GM18498 (cell line): ENCODE data around the gene HLA-DMA.

Source experiments
- ATAC-seq: cut with Tn5 transposase; IDR thresholded peaks from one replicate; pipeline ENCODE4 v1.9.1; 2021; ENCODE audit warnings: mild to moderate bottlenecking, moderate library complexity; ENCODE audit not compliant: unreplicated experiment

Gene HLA-DMA

DNA sequence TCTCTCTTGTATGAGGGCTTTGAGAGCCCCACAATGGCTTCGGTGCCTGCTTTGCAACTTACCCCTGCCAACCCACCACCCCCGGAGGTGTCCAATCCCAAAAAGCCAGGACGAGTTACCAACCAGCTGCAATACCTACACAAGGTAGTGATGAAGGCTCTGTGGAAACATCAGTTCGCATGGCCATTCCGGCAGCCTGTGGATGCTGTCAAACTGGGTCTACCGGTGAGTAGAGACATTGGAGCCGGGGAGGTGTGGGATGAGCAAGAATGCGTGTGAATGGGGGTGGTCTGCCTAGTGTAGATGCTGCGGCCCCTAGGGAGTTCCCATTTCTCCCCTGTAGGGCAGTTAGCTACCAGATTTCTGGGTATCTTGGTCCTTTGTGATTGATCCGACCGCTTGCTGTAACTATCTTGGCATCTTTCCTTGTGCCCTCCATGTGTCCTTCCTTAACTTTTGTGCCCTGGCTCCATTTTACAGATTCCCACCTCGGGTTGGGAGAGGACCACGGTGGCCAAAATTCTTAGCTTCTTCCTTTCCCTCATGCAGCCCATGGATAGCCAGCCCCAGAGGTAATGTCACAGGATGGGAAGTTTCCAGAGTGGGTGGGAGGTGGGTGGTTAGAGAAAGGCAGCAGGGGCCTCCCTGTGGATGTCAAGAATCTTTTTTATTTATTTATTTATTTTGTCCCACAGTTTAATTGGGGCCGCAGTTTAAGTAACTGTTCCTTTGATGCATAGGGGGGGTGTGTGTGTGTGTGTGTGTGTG, 21.8 kb upstream of the HLA-DMA start:
- no peak for ATAC-seq

DNA sequence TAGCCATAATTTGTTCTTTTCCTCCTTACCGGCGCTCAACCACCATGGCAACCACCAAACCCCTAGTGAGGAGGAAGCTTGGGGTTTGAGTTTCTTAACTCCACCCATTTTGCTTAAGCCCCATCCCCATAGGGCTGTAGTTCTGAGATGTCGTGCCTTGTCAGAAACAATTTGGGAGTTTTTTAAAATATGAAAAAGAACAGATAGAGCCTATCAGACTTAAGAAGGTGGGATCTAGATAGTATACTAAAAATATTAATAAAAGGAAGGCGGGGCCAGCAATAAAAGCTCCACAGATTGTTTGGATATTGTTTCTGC, 21.1 kb upstream of the HLA-DMA start:
- no peak for ATAC-seq

DNA sequence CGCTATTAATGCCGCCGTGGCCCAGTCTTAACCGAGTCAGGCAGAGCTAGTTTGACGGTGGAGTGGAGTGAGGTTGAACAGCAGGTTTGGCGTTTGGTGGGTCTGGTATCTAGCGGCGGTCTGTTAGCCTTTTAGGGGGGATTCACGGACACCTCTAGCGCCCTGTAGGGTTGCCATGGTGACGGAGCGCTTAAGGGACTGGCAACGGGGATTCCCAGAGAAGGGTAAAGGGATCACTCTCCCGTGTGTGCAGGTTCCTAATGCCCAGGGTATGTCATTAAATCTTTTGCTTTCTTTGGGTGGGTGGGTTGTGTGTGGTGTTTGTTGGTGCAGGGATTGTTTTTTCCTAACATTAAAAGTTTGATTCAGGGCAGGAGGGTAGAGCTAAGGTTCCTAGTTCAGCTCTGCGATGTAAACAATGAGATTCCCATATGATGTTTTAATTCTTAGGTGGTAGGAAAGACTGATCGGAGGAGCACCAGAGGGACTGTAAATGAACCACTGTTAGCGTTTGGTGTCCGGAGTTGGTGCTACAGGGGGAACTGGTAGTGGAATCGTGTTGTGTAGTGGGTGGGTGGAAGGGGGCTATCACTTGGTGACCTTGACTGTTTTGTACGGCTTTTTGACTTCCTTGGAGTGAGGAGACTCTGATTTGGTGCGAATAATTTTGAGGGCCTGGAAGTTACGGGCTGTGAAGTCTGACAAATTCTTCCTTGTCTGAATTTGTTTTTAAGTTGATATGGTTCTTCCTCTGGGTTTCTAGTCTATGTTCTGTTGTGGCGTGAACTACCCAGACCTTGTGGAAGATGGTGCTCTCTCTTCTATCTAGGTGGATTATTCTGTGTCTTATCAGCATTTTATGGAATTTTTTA, 20.5 kb upstream of the HLA-DMA start:
- no peak for ATAC-seq

DNA sequence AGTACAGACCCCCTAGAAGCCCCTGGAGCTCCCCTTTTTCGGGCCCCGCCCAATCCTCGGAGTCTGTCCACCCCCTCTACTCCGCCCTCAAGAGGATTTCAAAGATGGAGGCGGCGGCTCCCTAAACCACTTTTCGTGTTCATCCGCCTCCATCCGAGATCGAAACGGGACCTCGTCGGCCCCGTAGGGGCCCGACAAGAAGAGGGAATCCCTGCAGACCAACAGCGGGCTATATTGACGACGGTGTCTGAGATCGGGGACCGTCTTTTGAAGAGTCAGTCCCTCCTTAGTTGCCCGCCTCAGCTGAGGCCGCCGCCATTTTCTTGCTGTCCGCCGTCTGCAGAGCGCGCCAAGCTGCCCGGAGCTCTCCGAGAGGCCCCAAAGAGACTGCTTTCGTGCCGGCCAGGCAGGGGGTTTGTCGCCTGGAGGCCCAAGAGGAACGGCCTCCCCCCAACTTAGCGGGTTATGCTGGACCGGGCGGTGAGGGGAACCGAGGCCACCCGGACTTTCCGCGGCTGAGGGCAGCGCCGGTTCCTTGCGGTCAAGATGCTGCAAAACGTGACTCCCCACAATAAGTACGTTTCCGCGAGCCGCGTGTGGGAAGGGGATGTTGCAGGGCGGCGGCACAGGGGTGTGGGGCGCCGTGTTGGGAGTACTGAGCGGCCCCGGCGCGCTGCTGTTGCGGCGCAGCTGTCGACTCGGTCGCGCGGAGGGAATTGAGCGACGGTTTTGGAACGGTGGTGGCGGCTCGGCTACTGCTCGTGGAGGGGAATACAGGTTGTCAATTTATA, 19.7 kb upstream of the HLA-DMA start:
- peak; percentile 1 for ATAC-seq

DNA sequence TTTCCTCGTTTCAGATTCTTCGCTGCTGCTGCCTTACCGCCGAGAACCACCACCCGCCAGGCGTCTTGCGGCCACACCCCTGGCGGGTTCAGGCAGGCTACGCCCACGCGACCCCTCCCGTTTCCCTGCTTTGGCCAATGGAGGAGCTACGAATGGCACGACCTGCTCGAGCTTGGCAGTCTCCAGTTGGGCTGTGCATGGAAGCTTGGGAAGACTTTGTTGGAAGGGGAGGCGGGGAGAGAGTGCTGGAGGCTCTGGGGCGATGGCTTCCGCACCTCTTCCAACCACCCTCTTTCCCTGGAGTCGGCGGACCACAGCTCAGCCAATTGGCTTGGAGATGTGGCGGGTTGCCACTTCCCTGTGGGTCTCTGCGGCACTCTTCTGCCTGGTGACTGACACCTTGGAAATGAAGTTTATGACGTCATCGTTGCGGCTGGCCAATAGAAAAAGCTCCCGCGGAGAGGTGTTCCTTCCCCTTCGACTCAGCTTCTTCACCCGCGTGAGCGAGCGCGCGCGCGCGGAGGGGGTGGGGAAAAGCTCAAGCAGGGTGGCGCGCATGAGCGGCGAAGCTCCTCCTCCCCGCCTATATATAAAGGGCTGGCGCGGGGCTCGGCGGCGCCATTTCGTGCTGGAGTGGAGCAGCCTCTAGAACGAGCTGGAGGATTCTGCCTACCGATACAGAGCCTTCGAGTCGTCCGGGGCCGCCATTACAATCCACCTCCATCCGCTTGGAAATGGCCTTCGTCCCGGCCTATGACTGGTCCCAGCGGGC, 18.9 kb upstream of the HLA-DMA start:
- peak; percentile 53 for ATAC-seq

DNA sequence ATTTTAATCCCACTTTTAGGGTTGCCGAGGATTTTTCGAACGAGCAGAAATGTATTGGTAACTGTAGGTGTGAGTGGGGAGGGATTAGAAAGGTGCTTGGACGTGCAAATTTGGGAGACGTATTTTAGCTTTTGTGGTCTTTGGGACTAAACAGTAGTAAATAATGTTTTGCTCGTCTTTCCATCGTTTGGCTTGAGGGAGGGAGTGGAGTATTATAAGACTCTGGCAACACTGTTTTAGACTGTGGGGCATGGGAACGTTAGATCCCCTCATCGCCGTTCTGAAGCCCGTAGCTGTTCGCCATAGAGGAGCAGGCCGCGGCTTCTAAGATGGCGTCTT, 18.3 kb upstream of the HLA-DMA start:
- no peak for ATAC-seq

DNA sequence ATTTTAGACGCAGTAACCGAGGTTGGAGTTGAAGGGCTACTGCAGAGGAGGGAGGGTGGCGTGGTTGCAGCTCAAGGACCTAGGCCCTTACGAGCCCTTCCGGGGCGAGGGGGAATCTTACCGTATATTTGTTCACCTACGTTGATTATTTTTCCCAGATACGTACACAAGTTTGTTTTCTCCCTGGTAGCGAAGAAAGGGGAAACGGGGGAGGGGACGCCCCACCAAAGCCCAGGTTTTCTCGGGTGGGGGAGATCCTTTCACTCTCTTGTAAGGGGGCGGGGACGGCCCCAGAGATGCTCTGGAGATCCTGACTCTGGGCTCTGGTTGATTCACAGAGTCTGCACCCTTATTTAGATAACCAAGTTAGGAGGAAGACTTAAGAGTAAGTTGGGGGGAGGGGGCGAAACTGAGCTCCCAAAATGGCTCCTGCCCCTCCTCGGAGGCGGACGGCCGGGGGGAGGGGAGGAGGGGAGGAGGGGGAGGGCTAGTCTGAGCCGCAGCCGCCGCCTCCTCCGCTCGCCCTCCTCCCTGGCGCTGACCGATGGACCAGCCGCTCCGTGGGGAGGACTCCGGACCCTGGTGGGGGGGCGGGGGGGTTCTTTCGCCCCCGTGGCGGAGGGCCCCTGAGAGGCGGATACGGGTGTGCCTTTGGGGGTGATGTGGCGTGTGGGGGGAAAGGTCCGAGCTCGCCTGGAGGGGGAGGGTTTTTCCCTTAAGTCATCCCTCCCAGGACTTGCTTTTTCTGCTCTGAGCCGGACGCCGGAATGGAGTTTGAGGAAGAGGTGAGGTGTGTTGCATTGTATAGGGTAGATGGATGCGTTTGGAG, 17.7 kb upstream of the HLA-DMA start:
- no peak for ATAC-seq

DNA sequence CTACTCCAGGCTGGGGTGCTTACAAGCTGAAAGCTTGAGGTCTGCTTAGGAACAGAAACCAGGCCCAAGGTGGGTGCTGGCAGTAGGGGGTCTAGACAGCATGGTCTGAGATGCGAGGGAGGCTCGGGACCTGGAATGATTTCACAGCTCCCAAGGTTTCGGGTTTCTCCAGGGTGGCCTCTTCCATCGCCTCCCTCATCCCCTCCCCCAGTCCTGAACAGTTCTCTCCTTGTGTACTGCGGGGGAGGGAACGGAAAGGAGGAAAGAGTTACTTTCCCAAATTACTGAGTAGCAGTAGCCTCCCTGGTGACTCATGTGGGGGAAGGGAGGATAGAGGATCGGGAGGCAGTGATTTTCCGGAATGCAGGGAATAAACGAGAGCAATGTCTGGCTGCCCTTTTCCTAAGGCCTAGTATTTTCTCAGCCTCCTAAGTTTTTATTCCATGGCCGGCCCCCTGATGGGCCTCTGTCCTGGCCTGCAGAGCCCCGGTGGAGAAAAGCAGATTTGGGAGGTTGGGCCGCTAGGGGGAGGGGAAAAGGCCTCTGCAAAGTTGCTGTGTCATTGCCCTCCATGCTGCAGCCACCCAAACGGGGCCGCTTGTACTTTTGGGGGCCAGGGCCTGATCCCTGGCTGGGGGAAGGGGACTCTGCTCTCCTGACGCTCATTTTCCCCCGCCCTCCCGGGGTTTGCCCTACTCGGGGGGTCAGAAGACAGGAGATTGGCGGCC, 17.0 kb upstream of the HLA-DMA start:
- ATAC-seq, result no peak

DNA sequence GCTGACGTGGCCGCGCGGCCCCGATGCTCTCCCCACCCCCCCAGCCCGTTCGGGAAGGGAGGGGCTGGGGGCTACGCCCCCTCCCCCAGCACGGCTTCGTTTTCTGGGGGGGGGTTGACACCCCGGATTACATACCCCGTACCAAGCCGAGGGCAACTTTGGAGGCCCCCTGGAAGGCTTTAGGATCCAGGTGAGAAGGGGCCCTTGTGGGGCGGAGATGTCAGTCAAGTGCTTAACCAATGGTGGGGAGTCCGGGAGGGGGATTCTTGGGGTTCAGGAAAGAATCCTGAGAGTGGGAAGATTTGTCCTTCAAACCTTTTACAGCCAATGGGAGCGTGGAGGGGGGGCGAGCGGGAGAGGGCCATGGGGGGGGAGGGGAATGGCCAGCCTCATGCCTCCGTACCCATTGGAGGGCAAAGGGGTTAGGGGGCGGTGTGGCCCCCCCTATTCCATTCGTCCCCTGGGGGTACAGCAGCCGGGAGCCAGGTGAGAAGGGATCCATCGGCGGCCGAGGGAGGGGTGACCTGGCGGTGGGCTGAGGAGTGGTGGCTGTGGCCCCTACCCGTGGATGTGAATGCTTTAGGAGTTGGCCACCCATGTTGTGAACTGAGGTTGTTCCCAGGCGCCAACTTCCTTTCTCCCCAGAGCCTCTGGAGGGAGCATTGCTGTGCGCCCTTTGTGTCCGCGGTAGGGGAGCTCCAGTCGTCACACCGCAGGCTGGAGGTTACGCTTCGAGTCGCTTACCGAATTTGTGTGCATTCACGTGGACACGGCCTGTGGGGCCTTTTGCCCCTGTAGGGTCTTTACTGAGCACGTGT, 16.2 kb upstream of the HLA-DMA start:
- no peak for ATAC-seq

DNA sequence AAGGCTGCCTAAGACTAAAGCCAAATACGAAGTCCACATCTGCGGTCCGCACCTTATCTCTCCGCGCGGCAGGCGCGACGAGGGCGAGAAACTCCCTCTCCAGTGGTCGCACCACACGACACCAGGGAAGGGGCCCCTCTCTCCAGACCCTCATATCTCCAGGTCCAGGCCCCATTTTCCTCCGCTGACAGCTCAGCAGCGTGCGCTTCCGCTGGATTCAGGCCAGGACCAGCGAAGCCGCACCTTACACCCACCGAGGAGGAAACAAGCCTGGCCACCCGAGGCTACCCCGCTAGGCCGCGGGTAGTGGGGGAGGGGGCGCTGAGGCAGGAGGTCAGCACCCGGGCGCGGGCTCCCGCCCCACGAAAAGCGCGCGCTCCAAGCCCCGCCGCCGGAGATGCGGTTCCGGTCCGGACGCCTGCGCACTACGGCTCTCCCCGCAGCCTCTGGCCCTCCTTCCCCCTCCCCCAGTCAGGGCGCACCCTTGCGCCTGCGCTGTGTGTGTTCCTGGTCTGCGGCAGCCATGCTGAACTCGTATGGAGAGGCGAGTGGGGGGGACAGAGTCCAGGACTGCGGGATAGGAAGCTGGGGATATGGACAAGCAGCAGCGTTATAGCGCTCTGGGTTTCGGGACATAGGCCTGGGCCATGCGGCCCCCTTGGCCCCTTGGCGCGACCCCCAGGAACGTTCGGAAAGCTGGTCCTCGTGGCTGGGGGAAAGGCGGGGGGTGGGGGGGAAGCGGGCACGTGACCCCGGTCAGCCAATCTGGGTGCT, 15.4 kb upstream of the HLA-DMA start, which contains the start of gene BRD2:
Gene BRD2, plus strand, starts transcription at position 502 of the 774 bp plus-strand sequence. CDS start 4,305 bp downstream, outside the sequence.
- peak; percentile 34 for ATAC-seq

DNA sequence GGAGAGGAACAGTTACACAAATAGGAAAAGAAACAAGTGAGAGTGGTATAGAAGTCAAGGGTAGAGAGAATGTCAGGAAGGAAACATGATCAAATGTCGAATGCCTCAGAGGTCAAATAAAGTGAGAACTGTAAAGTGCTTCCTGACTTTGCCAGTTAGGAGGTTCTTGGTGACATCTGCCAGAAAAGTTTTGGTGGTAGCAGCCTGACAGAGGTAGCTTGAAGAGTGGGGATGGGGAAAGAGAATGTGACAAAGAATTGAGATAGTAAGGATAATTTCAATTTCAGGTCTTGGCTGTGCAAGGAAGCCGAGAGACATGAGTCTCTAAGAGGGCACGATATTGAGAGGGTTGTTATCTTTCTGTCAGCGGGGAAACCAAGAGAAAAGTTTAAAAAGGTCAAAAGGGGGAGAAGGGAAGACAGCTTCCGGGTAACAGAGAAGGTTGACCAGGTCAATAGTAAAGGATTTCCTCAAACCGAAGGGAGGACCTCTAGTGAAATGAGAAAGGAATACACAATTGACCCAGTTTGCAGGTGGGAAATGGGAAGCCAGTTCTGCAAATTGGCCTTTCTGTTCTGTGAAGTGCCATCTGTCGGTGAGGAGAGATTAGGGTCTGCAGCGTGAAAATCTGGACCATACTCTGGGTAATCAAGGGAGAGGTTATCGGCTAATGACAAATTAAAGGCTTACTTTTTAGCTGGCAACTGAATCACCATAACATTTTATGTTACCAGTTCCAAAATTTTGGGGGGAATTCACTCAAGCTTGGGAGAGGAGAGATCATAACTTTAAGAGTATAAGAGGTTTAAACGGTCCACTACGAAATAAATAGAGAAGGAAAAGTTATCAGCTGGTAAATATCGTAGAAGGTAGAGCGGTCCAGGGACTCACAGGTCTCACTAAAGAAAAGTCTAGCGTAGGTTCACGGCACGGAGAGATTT, 14.5 kb upstream of the HLA-DMA start:
- no peak for ATAC-seq

DNA sequence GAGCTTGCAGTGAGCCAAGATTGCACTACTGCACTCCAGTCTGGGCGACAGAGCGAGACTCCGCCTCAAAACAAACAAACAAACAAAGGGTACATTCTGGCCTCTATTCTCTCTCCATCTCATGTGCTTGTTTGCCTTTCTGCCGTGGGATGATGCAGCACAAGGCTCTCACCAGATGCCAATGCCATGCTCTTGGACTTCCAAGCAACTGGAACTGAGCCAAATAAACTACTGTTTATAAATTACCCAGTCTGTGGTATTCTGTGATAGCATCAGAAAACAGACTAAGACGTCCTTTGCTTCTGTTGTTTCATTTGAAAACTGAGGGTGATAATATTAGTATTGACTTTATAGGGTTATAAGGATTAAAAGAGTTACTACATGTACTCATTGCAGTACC, 11.9 kb upstream of the HLA-DMA start:
- no peak for ATAC-seq

DNA sequence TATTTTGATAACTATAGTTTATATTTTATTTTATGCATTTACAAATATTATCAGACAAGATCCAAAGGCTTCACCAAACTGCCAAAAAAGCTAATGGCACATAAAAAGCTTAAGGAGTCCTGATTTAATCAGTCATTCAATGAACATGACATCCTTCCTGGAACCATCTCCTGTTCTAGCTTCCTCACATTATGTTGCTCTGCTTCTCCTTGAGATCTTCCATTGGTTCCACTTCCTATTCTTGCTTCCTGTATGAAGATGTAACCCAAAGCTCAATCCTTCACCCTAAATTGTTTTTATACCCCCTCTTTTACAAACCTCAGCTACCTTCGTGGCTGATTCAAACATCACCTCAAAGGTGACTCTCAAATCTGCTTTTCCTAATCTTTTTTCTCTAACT, 11.0 kb upstream of the HLA-DMA start:
- ATAC-seq, result no peak

DNA sequence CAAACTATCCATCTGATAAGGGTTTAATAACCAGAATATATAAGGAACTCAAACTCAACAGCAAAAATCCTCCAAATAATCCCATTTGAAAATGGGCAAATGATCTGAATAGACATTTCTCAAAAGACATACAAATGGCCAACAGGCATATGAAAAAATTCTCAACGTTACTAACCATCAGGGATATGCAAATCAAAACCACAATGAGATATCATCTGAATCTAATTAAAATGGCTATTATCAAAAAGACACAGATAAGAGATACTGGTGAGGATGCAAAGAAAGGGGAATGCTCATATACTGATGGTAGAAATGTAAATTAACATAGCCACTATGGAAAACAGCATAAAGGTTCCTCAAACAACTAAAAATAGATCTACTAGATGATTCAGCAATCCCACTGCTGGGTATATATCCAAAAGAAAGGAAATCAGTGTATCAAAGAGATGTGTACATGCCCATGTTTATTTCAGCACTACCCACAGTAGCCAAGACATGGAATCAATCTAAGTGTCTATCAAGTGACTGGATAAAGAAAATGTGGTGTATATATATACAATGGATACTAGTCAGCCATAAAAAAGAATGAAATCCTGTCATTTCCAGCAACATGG, 9.4 kb upstream of the HLA-DMA start:
- no peak for ATAC-seq

DNA sequence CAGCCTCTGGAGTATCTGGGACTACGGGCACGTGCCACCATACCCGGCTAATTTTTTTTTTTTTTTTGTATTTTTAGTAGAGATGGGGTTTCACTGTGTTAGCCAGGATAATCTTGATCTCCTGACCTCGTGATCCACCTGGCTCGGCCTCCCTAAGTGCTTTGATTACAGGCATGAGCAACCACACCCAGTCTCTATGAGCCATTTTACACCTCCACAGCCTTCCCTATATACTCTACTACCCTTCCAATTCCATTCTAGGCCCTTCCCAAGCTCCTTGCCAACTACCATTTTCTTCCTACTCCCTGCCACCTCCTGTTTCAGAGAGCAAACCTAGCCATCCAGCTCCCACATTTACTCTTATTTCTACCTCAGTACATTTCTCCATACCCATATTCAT, 7.7 kb upstream of the HLA-DMA start:
- ATAC-seq, result no peak

DNA sequence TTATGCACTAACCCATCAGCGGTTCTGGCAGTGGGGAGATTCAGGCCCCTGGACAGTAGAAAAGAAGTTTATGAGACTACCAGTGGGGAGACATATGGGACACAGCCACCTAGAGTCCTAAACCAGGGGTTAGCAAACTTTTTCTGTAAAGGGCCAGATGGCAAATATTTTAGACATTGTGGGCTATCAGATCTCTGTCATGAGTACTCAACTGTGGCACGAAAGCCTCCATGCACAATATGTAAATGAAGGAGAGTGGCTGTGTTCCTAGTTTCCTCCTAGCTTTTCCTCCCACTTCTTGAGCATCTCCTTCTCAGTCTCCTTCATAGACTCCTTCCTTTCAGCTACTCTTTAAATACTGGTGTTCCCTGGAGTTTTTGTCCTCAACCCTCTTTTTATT, 3.3 kb upstream of the HLA-DMA start:
- ATAC-seq, result no peak
